SK-N-SH (cell line): ENCODE data around the gene SAMM50. TPM values are rescaled to one million over a fixed set of nuclear protein-coding genes. Genes with fewer than 3 reads are reported as not detected.

Experiments used
- CTCF ChIA-PET: fragments of 300-600, 350-600 bp; formaldehyde crosslinking; extraction: SDS; loops from one replicate; lab custom pipeline; 2021; lab: Yijun Ruan, JAX
- POLR2A ChIA-PET: fragments of 350-600 bp; sonication (Branson Sonifier 250); formaldehyde crosslinking; extraction: SDS; loops from one replicate; lab custom pipeline; 2020; ENCODE audit warnings: antibody characterized with exemption, inconsistent platforms; lab: Yijun Ruan, JAX
- DNase-seq: peaks from one replicate; pipeline ENCODE4 v3.0.0; 2012
- H2AFZ ChIP-seq: fragments of 200-600 bp; sonication (generic); 2 replicates; pipeline ENCODE4 v1.8.1; 2016; ENCODE audit warnings: antibody characterized with exemption, mild to moderate bottlenecking, low read depth
- H3F3A ChIP-seq: fragments of 200-600 bp; sonication (generic); replicated peaks from 2 replicates; pipeline ENCODE3; 2016; ENCODE audit warnings: antibody characterized with exemption, mild to moderate bottlenecking; ENCODE audit not compliant: insufficient read depth
- H3K27ac ChIP-seq, 2 experiments: fragments of 200-500 bp in 1 of 2; fragments of 200-600 bp in 1 of 2; sonication (Bioruptor generic) in 1 of 2; sonication (generic), shearing (Covaris generic) in 1 of 2; 2 replicates each; pipeline versions ENCODE4 v1.5.1 to v1.6.1; 2014 to 2016; ENCODE audit warnings: low read depth in 2 of 2, inconsistent platforms in 1 of 2, low read length in 1 of 2, mild to moderate bottlenecking in 1 of 2, mixed read lengths in 1 of 2
- H3K27me3 ChIP-seq: fragments of 200-600 bp; sonication (generic), shearing (Covaris generic); 2 replicates; pipeline ENCODE4 v1.6.1; 2016; ENCODE audit warnings: mixed run types; ENCODE audit not compliant: insufficient read depth
- H3K36me3 ChIP-seq, 2 experiments: fragments of 200-500 bp in 1 of 2; fragments of 200-600 bp in 1 of 2; sonication (Bioruptor generic) in 1 of 2; sonication (generic) in 1 of 2; replicated peaks in 1 of 2; 2 replicates each; pipeline versions ENCODE3 to v1.5.1; 2014 to 2016; ENCODE audit warnings: low read length in 1 of 2, mild to moderate bottlenecking in 1 of 2; ENCODE audit not compliant: insufficient read depth in 2 of 2, control insufficient read depth in 1 of 2
- H3K4me1 ChIP-seq, 2 experiments: fragments of 200-500 bp in 1 of 2; fragments of 200-600 bp in 1 of 2; sonication (Bioruptor generic) in 1 of 2; sonication (generic), shearing (Covaris generic) in 1 of 2; 2 replicates each; pipeline versions ENCODE4 v1.5.1 to v1.6.1; 2014 to 2016; ENCODE audit warnings: low read depth in 1 of 2, low read length in 1 of 2, mixed run types in 1 of 2; ENCODE audit not compliant: insufficient read depth in 2 of 2, control insufficient read depth in 1 of 2
- H3K4me2 ChIP-seq: fragments of 200-600 bp; sonication (generic), shearing (Covaris generic); 2 replicates; pipeline ENCODE4 v1.6.1; 2017; ENCODE audit warnings: mixed run types
- H3K4me3 ChIP-seq, 2 experiments: fragments of 200-500 bp in 1 of 2; fragments of 200-600 bp in 1 of 2; sonication (Bioruptor generic) in 1 of 2; sonication (generic), shearing (Covaris generic) in 1 of 2; 2 replicates each; pipeline versions ENCODE4 v1.5.1 to v1.8.1; 2014 to 2016; ENCODE audit warnings: low read depth in 2 of 2, inconsistent platforms in 1 of 2, low read length in 1 of 2, mild to moderate bottlenecking in 1 of 2, mixed read lengths in 1 of 2, moderate library complexity in 1 of 2
- H3K79me2 ChIP-seq: fragments of 200-600 bp; sonication (generic); 2 replicates; pipeline ENCODE4 v1.8.1; 2017; ENCODE audit warnings: mild to moderate bottlenecking; ENCODE audit not compliant: insufficient read depth
- H3K9ac ChIP-seq: fragments of 200-600 bp; sonication (generic); 2 replicates; pipeline ENCODE4 v1.6.1; 2017; ENCODE audit warnings: mixed run types
- H3K9me2 ChIP-seq: fragments of 200-600 bp; sonication (generic); 2 replicates; pipeline ENCODE4 v1.6.1; 2017; ENCODE audit warnings: mixed run types
- H3K9me3 ChIP-seq: fragments of 200-600 bp; sonication (generic); 2 replicates; pipeline ENCODE4 v1.6.1; 2017; ENCODE audit warnings: mixed run types, mild to moderate bottlenecking, moderate library complexity
- H4K20me1 ChIP-seq: fragments of 200-600 bp; sonication (generic); 2 replicates; pipeline ENCODE4 v1.6.1; 2017; ENCODE audit warnings: mild to moderate bottlenecking, mixed run types; ENCODE audit not compliant: insufficient read depth
- CHD2 ChIP-seq: fragments of 150-350 bp; IDR thresholded peaks from 2 replicates; pipeline ENCODE4 v1.6.1; 2018; ENCODE audit warnings: low read length; ENCODE audit not compliant: partially characterized antibody
- CTCF ChIP-seq: fragments of 200-600 bp; sonication (generic); IDR thresholded peaks from 2 replicates; pipeline ENCODE4 v1.6.1; 2017; ENCODE audit warnings: antibody characterized with exemption, mild to moderate bottlenecking, moderate library complexity
- EP300 ChIP-seq, 2 experiments: IDR thresholded peaks; 2 replicates each; pipeline versions ENCODE4 v1.4.0 to v1.6.1; 2012; ENCODE audit warnings: borderline replicate concordance in 1 of 2, low read depth in 1 of 2, low read length in 1 of 2
- EZH2phosphoT487 ChIP-seq: fragments of 200-600 bp; sonication (generic); IDR thresholded peaks from 2 replicates; pipeline ENCODE4 v1.6.1; 2017; ENCODE audit warnings: low read depth, mixed run types, mild to moderate bottlenecking, antibody characterized with exemption, moderate library complexity, borderline replicate concordance
- FOXM1 ChIP-seq: IDR thresholded peaks from 2 replicates; pipeline ENCODE4 v1.4.0; 2012; ENCODE audit warnings: low read depth, mild to moderate bottlenecking
- IRF3 ChIP-seq: fragments of 150-350 bp; IDR thresholded peaks from 2 replicates; pipeline ENCODE4 v1.6.1; 2016; ENCODE audit warnings: mild to moderate bottlenecking, low read depth, low read length
- POLR2AphosphoS5 ChIP-seq: IDR thresholded peaks from 2 replicates; pipeline ENCODE4 v1.6.1; 2012; ENCODE audit warnings: low read depth, low read length
- RFX5 ChIP-seq: IDR thresholded peaks from 2 replicates; pipeline ENCODE4 v1.6.1; 2012; ENCODE audit warnings: mild to moderate bottlenecking, improper control_type of control experiment, low read length
- SMC3 ChIP-seq: IDR thresholded peaks from 2 replicates; pipeline ENCODE4 v1.6.1; 2012; ENCODE audit warnings: low read depth, low read length, improper control_type of control experiment
- TEAD4 ChIP-seq: IDR thresholded peaks from 2 replicates; pipeline ENCODE4 v1.4.0; 2012; ENCODE audit warnings: mild to moderate bottlenecking, borderline replicate concordance; ENCODE audit not compliant: insufficient read depth
- YY1 ChIP-seq: IDR thresholded peaks from 2 replicates; pipeline ENCODE4 v1.4.0; 2012; ENCODE audit warnings: low read depth, mild to moderate bottlenecking
- WGBS: methylation state at CpG from one replicate; pipeline ENCODE4 v1.1.6; 2017; ENCODE audit warnings: low lambda C conversion rate; 5-methylcytosine and 5-hydroxymethylcytosine counted together
- polyA plus RNA-seq, 3 experiments: library from polyadenylated mRNA; depleted of rRNA; stranded (reverse); fragments of >200 nt; gene quantifications; 2 replicates each; pipeline ENCODE4 v1.2.3, GENCODE V29; 2012

The SAMM50 gene
- polyA plus RNA-seq, 1 of the 3 experiments (the other 2 are of a cell fraction), result 49.6 TPM

GRCh38 chr22:43926349-43926710, 28.9 kb upstream of the SAMM50 start:
- POLR2A ChIA-PET, result no interaction called here

GRCh38 chr22:43928468-43928867, 26.8 kb upstream of the SAMM50 start:
- H3K36me3 ChIP-seq, result peaks cover 0 to 12% of the 10 kb centered on the region in 2 experiments
- H4K20me1 ChIP-seq, result no peaks in the 10 kb centered on the region
- TF ChIP-seq TEAD4 (no peak), SMC3 (no peak), EP300 (IDR thresholded peaks at IDR 0.05; ENCODE audit: borderline replicate concordance in 1 of 2, low read depth in 1 of 2, low read length in 1 of 2) (no peak)
- ChIA-PET POLR2A (no interaction called here), CTCF (interaction anchor here (0.9 to 4.6 kb wide), 4 partner anchors 8 to 698 kb away, joined by 3 to 23 read pairs (median 5); no protein-coding TSS in a partner anchor)
- H3K79me2 ChIP-seq, result no peaks in the 10 kb centered on the region
- H2AFZ ChIP-seq, result no peak overlapping the region
- no peak overlapping the region for H3K4me2 ChIP-seq
- H3K4me1 ChIP-seq, result no peaks in the 10 kb centered on the region; a peak in 1 of 4 replicates
- no peaks in the 10 kb centered on the region for H3F3A ChIP-seq
- DNase-seq, result no peak
- H3K9me3 ChIP-seq, result no peaks in the 10 kb centered on the region
- 82% methylated on average over 3 of the region's 5 CpGs for WGBS
- no peak overlapping the region for H3K9ac ChIP-seq
- H3K27me3 ChIP-seq, result no peaks in the 10 kb centered on the region
- H3K4me3 ChIP-seq, result no peak overlapping the region
- H3K27ac ChIP-seq, result no peak overlapping the region
- H3K9me2 ChIP-seq, result no peaks in the 10 kb centered on the region

More at GRCh38 chr22:43926349-43926710, 28.9 kb upstream of the SAMM50 start:
- H3K4me3 ChIP-seq, result no peak overlapping the region
- H3K36me3 ChIP-seq, result peaks cover 0 to 4% of the 10 kb centered on the region in 2 experiments
- no peak overlapping the region for H2AFZ ChIP-seq
- H3K9me3 ChIP-seq, result no peaks in the 10 kb centered on the region
- H4K20me1 ChIP-seq, result no peaks in the 10 kb centered on the region
- H3F3A ChIP-seq, result no peaks in the 10 kb centered on the region
- no peaks in the 10 kb centered on the region for H3K9me2 ChIP-seq
- no peak overlapping the region for H3K9ac ChIP-seq
- no peaks in the 10 kb centered on the region for H3K79me2 ChIP-seq
- no peaks in the 10 kb centered on the region for H3K27me3 ChIP-seq
- no peak overlapping the region for H3K27ac ChIP-seq
- CTCF ChIA-PET, result interaction anchor here (4.6 kb wide), 1 partner anchor 19 kb away, joined by 23 read pairs; no protein-coding TSS in a partner anchor
- TF ChIP-seq FOXM1 (no peak), TEAD4 (no peak), POLR2AphosphoS5 (no peak), CTCF (no peak), RFX5 (no peak), EZH2phosphoT487 (no peak), CHD2 (no peak), IRF3 (no peak), YY1 (no peak)
- 86% methylated on average over 1 of the region's 1 CpG for WGBS
- peaks cover 12 to 15% of the 10 kb centered on the region in 2 experiments; a peak in 3 of 4 replicates for H3K4me1 ChIP-seq
- DNase-seq, result no peak
- H3K4me2 ChIP-seq, result no peak overlapping the region
